Left lung (tissue), 10 donors: ENCODE measurements around the gene CDKL4. TPM values are rescaled to one million over a fixed set of nuclear protein-coding genes. Genes with fewer than 3 reads are reported as not detected.

ENCODE experiments used
- ATAC-seq: fragments of 200-7000 bp; cut with Tn5 transposase; one replicate; pipeline ENCODE4 v1.9.1; 2020; ENCODE audit warnings: moderate library complexity
- DNase-seq, 4 donors: peaks; one replicate each; pipeline ENCODE4 v3.0.0-alpha.2; 2013 to 2020
- H3K27ac ChIP-seq, 2 donors: fragments of 200-600 bp; sonication (generic) in 1 of 2; one replicate each; pipeline versions ENCODE4 v1.5.0 to v1.8.0; 2020 to 2021
- H3K27me3 ChIP-seq, 2 donors: fragments of 200-600 bp; sonication (generic) in 1 of 2; one replicate each; pipeline versions ENCODE4 v1.5.0 to v1.8.0; 2020 to 2021
- H3K36me3 ChIP-seq, 2 donors: fragments of 200-600 bp; sonication (generic) in 1 of 2; one replicate each; pipeline versions ENCODE4 v1.5.0 to v1.8.0; 2020 to 2021
- H3K4me1 ChIP-seq, 2 donors: fragments of 200-600 bp; one replicate each; pipeline ENCODE4 v1.8.0; 2021
- H3K4me3 ChIP-seq, 2 donors: fragments of 200-600 bp; sonication (generic) in 1 of 2; one replicate each; pipeline versions ENCODE4 v1.5.0 to v1.8.0; 2020 to 2021; ENCODE audit warnings: mild to moderate bottlenecking in 1 of 2
- H3K9me3 ChIP-seq, 2 donors: fragments of 200-600 bp; sonication (generic) in 1 of 2; one replicate each; pipeline versions ENCODE4 v1.5.0 to v1.8.0; 2020 to 2021
- intact Hi-C, 2 donors: fragments of 100-400 bp; cut with DNase I; formaldehyde crosslinking; loops; one replicate each; pipeline versions ENCODE4 v1.11.2 to v1.14.2; 2022
- polyA plus RNA-seq, 6 donors: library from polyadenylated mRNA; unstranded; fragments of 120-200 nt; gene quantifications; one replicate each; pipeline ENCODE4 v1.2.1, GENCODE V29; 2013; ENCODE audit not compliant: insufficient read length in 6 of 6
- total RNA-seq, 2 donors: library from RNA; stranded (reverse); fragmentation: NEBNext Ultra II Directional; extraction: Animal tissue kit (Norgen Biotek cat#: 25700); gene quantifications; one replicate each; pipeline ENCODE4 v1.2.1, GENCODE V29; 2021
- TF ChIP-seq, protein P1 (sequence below), 2 donors: fragments of 200-600 bp; sonication (generic) in 1 of 2; IDR thresholded peaks; one replicate each; pipeline versions ENCODE4 v1.5.0 to v1.8.0; 2021; ENCODE audit warnings: antibody characterized with exemption in 2 of 2
- donor health status: DM: no; HTN: yes; CAD: no.
- donor health status: DM: no; HTN: no; CAD: no.

The CDKL4 gene
- total and polyA plus RNA-seq, 8 donors = 0.55 to 3.1 (median 1.1) TPM

DNA sequence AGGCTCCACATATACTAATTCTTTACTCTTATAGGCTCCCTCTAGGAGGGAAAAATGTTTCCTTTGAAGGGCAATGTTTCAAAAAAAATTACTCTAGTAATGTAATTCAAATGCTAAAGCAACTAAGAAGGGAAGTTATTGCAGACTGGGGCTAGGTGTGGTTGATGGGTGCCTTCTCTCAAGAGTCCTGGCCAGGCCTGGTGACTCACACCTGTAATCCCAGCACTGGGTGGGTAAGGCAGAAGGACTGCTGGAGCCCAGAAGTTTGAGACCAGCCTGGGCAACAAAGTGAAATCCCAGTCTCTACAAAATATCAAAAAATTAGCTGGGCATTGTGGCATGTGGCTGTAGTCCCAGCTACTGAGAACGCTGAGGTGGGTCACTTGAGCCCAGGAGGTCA is 31.2 kb upstream of the CDKL4 start:
- Histone ChIP-seq H3K36me3 (peaks cover 3 to 50% of the 10 kb centered on the region in 2 donors), H3K27ac (no peak overlapping the region), H3K4me3 (no peak overlapping the region), H3K4me1 (no peaks in the 10 kb centered on the region), H3K9me3 (no peaks in the 10 kb centered on the region), H3K27me3 (no peaks in the 10 kb centered on the region)
- DNase-seq (no peak), ATAC-seq (peak; percentile 74)
- TF ChIP-seq, protein P1, sequence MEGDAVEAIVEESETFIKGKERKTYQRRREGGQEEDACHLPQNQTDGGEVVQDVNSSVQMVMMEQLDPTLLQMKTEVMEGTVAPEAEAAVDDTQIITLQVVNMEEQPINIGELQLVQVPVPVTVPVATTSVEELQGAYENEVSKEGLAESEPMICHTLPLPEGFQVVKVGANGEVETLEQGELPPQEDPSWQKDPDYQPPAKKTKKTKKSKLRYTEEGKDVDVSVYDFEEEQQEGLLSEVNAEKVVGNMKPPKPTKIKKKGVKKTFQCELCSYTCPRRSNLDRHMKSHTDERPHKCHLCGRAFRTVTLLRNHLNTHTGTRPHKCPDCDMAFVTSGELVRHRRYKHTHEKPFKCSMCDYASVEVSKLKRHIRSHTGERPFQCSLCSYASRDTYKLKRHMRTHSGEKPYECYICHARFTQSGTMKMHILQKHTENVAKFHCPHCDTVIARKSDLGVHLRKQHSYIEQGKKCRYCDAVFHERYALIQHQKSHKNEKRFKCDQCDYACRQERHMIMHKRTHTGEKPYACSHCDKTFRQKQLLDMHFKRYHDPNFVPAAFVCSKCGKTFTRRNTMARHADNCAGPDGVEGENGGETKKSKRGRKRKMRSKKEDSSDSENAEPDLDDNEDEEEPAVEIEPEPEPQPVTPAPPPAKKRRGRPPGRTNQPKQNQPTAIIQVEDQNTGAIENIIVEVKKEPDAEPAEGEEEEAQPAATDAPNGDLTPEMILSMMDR (IDR thresholded peaks at IDR 0.05) = no peak
- intact Hi-C loops = no loop called here

DNA sequence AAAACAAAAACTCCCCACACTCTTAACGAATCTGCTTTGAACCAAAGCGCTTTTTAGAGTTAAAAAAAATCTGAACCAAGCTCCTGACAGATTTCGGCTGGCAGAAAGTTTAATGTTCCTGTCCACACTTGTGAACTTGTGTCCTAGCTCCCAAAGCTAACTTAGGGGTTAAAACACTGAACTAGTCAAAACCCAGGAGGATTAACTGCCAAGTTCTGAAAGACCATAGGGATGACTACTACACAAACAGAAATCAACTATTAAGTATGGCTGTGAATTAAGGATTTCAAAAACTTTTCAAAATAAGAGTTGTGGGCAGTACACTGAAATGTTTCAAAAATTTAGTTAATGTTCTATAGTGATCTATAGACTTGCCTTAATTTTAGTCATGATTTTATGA is 26.2 kb upstream of the CDKL4 start:
- Histone ChIP-seq H3K36me3 (peaks cover 3 to 11% of the 10 kb centered on the region in 2 donors), H3K27me3 (no peaks in the 10 kb centered on the region), H3K27ac (no peak overlapping the region), H3K4me1 (no peaks in the 10 kb centered on the region), H3K9me3 (no peaks in the 10 kb centered on the region), H3K4me3 (no peak overlapping the region)
- intact Hi-C loops = no loop called here
- TF ChIP-seq, protein P1 (IDR thresholded peaks at IDR 0.05) = no peak
- DNase-seq = peak in 2 of 4 donors; percentile 4 to 26
- ATAC-seq = no peak

DNA sequence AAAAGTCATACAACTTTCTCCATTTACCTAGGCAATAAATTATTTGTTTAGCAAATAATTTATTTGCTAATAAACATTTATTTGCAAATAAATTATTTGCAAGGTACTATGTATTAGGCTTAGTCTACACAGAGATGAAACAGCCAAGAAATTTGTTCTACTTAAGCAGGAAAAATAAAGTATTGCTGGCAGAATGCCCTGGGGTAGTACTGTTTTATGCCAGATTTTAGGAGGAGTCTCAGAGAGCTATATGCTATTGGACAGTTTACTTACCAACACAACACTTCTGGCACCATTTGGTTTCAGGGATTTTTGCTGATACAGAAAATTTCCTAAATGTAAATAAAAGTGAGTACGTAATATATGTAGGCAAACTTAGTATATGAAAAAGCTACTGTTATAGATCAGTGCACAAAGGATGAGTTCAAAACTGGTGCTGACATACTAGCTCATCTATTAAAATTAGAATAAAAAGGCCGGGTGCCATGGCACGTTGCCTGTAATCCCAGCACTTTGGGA is 23.2 kb upstream of the CDKL4 start:
- peaks cover 0 to 28% of the 10 kb centered on the region in 2 donors for H3K36me3 ChIP-seq
- TF ChIP-seq, protein P1 (IDR thresholded peaks at IDR 0.05) = no peak
- no peak for ATAC-seq

DNA sequence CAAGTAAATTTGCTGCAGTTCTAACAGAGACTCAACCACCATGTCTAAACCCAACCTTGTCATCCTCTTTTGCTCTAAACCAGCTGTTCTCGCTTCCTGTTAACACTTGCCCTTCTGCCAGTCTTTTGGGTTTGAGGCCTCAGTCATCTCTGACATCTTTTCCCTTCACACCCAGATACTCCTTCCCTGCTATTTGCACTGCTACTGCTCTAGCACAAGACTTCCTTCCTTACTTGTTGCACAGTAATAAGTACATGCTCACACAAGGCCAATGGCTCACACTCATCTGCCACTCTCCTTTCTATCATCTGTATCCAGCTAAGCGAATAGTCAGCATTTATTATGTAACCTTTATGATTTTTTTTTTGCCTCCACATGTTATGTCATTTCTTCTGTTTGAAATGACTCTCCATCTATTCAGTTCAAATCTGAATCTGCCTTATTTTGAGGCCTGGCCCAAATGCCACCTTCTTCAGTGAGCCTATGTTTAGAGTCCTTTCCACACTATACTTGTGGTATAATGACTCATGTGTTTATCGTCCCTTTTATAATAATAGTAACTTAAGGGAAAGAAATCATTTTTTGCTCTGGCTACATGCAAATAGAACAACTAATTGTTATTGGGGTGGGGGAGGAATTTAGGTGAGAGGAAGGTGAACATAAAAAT is 22.5 kb upstream of the CDKL4 start:
- H3K4me3 ChIP-seq = no peak overlapping the region
- H3K9me3 ChIP-seq = no peaks in the 10 kb centered on the region
- H3K36me3 ChIP-seq = peaks cover 0 to 28% of the 10 kb centered on the region in 2 donors
- DNase-seq (no peak), ATAC-seq (no peak)
- intact Hi-C loops = no loop called here
- H3K4me1 ChIP-seq = no peaks in the 10 kb centered on the region
- H3K27ac ChIP-seq = no peak overlapping the region
- H3K27me3 ChIP-seq = no peaks in the 10 kb centered on the region
- TF ChIP-seq, protein P1 (IDR thresholded peaks at IDR 0.05) = no peak

More for the DNA sequence above, 23.2 kb upstream of the CDKL4 start:
- DNase-seq = peak in 1 of 4 donors; percentile 30
- Histone ChIP-seq H3K9me3 (no peaks in the 10 kb centered on the region), H3K4me1 (no peaks in the 10 kb centered on the region), H3K27me3 (no peaks in the 10 kb centered on the region), H3K27ac (no peak overlapping the region), H3K4me3 (no peak overlapping the region)
- intact Hi-C loops = no loop called here

DNA sequence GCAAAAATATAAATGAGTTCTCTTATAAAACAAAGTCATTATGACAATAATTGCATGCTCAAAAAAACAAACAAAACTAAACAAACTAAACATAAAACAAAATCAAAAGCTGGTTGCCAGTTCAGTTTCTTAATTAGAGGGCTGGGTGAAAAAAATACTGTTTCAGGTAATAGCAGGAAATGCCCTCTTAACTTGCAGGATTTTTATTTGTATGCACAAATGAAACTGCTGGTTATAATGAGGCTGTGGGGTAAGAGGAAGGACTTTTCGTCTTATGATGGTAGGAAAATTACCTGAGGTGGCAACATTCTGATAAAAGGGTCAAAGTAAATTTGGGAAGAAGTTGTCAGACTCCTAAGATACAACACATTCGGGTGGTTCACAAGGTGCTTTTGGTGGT is 21.5 kb upstream of the CDKL4 start:
- no peaks in the 10 kb centered on the region for H3K9me3 ChIP-seq
- H3K4me3 ChIP-seq = no peak overlapping the region
- TF ChIP-seq, protein P1 (IDR thresholded peaks at IDR 0.05) = no peak
- H3K27me3 ChIP-seq = no peaks in the 10 kb centered on the region
- H3K27ac ChIP-seq = no peak overlapping the region
- ATAC-seq (no peak), DNase-seq (no peak)
- H3K36me3 ChIP-seq = peaks cover 0 to 31% of the 10 kb centered on the region in 2 donors
- intact Hi-C loops = no loop called here
- H3K4me1 ChIP-seq = no peaks in the 10 kb centered on the region
